KOPT-K1 (cell line): ENCODE measurements around the gene ST6GAL2.

Source experiments
- H3K27ac ChIP-seq: fragments of 200-600 bp; sonication (generic); 2 replicates; pipeline ENCODE4 v1.5.1; 2016; ENCODE audit warnings: antibody characterized with exemption, mild to moderate bottlenecking, low read depth, low read length; ENCODE audit not compliant: poor library complexity, severe bottlenecking
- H3K36me3 ChIP-seq: fragments of 200-600 bp; sonication (generic); 2 replicates; pipeline ENCODE4 v1.5.1; 2017; ENCODE audit warnings: antibody characterized with exemption, mild to moderate bottlenecking, low read length, moderate library complexity; ENCODE audit not compliant: insufficient read depth
- H3K9me3 ChIP-seq: fragments of 200-600 bp; sonication (generic); 2 replicates; pipeline ENCODE4 v1.5.1; 2017; ENCODE audit warnings: antibody characterized with exemption, low read length, mild to moderate bottlenecking; ENCODE audit not compliant: insufficient read depth, poor library complexity, severe bottlenecking

Gene ST6GAL2

DNA sequence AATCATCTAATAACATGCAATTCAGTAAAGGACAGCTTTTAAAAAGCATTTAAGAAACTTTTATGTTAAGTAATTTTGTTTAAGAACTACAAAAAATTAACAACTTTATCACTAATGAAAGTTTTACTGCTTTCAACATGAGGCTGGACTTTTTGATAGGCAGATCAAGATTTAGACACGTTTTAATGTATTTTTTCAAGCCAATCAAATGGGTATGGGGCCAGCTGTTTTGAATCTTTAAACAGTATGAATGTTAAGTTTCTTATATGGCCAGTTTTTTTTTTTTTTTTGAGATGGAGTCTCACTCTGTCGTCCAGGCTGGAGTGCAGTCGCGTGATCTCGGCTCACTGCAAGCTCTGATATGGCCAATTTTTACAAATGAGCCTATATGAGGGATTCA lies 73.1 kb downstream of the ST6GAL2 start:
- H3K9me3 ChIP-seq: no peaks in the 10 kb centered on the region
- H3K27ac ChIP-seq: no peak overlapping the region
- H3K36me3 ChIP-seq: no peaks in the 10 kb centered on the region

DNA sequence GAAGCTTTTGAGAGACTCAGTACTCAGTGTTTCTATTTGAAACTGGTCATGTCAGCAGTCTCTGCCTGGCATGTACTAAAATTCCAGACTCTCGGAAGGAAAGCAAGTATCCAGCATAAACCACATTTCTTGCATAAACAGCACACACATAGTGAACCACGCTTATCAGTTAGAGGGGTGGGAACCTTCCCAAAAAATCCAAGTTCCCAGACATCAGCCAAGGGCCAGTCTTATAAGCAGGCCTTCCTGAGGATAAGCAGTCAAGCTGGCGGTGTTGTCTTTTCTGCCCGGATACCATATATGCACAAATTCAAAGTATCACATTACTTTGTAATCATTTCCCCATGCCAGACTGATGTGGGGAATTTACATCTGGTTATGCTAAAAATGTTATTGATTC lies 73.6 kb downstream of the ST6GAL2 start:
- Histone ChIP-seq H3K36me3 (no peaks in the 10 kb centered on the region), H3K9me3 (no peaks in the 10 kb centered on the region), H3K27ac (no peak overlapping the region)

DNA sequence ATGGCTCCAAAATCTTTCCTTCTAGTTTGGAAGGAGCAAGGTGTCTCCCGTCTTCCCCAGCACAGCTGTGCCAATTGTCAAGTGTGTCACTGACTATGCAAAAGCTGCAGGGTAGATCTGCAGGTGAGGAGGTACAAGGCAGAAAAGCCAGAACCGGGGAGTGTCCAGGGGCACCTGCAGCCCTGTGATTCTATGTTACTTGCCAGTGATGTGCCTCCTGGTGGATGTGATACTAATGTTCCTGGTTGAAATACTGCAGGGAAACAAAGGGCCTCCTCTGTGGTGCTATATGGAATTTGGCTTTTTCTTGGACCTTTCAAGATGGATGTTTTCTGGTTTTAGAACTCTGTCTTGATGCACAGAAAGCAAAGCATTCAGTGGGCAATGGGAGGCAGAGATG lies 80.3 kb downstream of the ST6GAL2 start:
- no peaks in the 10 kb centered on the region for H3K36me3 ChIP-seq
- no peaks in the 10 kb centered on the region for H3K9me3 ChIP-seq
- no peak overlapping the region for H3K27ac ChIP-seq

DNA sequence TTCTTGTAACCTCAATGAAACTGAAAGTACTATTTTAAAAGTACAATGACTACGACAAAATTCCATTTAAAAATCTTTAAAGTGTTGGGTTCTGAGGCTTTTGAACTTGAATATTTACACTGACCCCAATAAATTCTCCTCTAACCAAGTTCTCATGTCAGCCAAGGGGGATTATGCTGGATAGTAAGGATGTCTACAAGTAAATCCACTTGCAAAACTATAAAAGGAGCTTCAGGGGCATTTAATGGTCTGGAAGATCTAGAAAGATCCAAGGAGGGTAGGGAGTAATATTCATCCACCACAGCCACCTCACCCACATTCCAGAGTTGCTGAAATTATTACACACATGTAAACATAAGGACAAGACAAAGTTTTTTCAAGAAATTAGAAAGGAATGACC lies 81.8 kb downstream of the ST6GAL2 start:
- H3K27ac ChIP-seq: no peak overlapping the region
- H3K9me3 ChIP-seq: no peaks in the 10 kb centered on the region
- H3K36me3 ChIP-seq: no peaks in the 10 kb centered on the region

DNA sequence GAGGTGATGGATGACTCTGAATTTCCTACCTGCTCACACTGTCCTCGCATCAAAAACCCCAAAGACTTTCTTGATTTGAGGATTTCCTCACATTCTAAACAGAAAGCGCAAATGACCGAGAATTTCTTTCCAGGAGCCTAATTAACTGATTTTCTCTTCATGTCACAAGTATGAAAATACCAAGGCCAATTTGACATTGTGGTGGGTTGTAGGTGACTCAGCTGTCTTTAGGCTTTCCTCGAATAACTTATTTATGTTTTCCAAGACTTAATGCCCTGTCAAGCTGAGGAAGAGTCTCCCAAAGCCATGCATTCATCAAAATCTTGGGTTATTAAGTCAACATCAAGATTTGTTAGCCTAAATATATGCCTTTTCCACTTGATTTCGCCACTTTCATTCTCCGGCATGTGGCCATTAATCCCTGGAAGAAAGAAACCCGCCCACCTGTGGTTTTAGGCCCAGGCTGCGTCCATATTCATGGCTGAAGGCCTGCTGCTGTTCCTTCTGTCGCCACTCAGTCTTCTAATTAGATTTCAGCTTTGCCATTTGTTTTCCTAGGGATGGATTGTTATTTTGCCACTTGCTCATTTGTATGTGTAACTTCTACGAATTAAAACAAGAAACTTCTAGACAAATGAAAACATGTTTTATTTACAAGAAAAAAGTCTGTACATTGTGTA lies 84.9 kb downstream of the ST6GAL2 start:
- H3K36me3 ChIP-seq: no peaks in the 10 kb centered on the region
- H3K27ac ChIP-seq: no peak overlapping the region
- H3K9me3 ChIP-seq: no peaks in the 10 kb centered on the region

DNA sequence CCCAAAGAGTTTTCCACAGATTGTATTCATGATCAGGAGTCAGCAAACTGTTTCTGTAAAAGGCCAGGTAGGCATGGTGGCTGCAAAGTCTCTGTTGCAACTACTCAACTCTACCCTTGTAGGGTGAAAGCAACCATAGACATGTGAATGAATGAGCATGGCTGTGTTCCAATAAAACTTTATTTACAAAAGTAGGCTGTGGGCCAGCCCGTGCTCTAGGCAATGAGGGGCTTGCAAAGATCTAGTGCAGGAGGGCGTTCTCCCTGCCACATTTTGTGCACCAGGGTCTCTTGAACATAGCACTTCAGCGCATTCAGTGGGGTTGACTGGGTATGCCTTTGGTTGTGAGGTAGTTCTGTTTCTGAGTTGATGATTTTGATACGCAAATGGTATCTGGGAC lies 85.8 kb downstream of the ST6GAL2 start:
- H3K9me3 ChIP-seq: no peaks in the 10 kb centered on the region
- no peak overlapping the region for H3K27ac ChIP-seq
- H3K36me3 ChIP-seq: no peaks in the 10 kb centered on the region

DNA sequence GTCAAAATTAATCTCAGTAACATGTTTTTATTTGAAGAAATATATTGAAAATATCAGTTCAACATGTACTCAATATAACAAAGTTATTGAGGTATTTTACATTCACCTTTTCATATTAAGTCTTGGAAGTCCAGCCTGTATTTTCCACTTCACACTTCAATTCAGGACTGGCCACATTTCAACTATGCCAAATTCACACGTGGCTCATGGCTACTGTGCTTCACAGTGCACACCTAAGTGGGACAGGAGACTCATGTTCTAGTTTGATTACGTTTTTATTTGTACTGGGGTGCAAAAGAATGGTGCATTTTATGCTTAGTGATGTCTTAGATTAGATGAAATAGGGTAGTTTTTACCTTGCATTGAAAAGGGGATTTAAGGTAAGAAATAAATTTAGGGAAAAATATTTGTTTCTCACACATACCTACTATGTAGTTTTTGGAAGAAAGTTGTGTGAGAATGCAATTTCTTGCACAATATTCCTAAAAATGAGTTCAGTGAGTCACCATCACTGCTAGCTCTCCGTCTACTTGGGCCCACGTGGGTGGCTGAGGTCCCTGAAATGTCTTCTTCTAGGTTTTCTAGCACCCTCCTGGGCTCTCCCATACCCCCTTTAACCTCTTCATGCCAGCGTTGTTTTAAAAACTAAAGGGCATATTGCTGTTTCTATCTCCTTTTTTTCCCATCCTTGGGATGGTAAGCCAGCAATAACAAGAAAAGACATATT lies 87.0 kb downstream of the ST6GAL2 start:
- H3K27ac ChIP-seq: no peak overlapping the region
- H3K9me3 ChIP-seq: no peaks in the 10 kb centered on the region
- no peaks in the 10 kb centered on the region for H3K36me3 ChIP-seq

DNA sequence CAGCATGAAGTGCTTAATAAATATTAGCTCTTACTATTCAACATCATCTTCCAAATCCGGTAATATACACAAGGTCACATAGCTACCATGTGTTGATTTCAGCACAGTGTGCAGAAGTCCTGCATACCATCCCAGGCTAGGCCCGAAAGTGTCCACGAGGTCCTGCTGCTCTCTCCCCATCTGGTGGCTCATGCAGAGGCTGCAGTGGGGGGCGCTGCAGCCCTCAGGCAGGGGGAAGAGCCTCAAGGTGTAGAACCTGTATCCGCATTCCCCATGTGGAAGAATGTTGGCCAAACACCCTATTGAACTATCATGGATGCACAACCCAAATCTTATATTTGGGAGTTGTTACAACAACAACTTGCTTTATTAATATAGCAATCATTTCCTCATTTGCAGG lies 88.5 kb downstream of the ST6GAL2 start:
- H3K9me3 ChIP-seq: no peaks in the 10 kb centered on the region
- H3K27ac ChIP-seq: no peak overlapping the region
- H3K36me3 ChIP-seq: no peaks in the 10 kb centered on the region

DNA sequence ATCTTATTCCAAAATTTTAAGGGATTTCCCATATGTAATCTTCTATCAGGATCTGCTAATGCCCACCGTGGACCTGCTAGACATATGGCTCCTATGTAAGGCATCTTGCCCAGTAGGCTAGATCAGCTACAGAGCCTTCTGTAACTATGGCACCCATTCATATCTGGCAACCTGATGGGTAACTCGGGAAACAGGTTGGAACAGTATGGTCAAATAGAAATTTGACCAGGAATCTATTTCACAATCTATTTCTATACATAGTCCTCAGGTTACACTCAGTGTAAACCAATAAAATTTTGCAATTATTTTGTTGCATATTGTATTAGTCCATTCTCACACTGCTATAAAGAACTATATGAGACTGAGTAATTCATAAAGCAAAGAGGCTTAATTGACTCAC lies 93.3 kb downstream of the ST6GAL2 start:
- no peaks in the 10 kb centered on the region for H3K36me3 ChIP-seq
- no peak overlapping the region for H3K27ac ChIP-seq
- H3K9me3 ChIP-seq: no peaks in the 10 kb centered on the region

DNA sequence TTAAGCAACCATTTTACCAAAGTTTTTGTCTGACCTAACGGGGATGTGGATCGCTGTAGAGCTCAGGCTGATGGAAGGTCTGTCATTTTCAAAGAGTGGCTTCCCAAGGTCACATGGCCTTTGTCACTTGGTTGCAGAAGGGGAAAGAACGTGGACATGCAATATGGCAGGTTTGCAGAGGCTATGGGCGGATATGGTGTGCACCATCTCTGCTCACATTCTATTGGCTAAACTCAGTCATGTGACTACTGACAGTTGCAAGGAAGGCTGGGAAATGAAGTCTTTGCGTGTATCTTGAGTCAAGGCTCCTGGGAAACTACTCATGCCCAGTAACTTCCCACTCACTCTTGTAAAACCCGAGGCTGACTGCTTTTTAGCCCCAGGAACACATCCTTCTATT lies 96.8 kb downstream of the ST6GAL2 start:
- Histone ChIP-seq H3K27ac (no peak overlapping the region), H3K36me3 (no peaks in the 10 kb centered on the region), H3K9me3 (no peaks in the 10 kb centered on the region)

DNA sequence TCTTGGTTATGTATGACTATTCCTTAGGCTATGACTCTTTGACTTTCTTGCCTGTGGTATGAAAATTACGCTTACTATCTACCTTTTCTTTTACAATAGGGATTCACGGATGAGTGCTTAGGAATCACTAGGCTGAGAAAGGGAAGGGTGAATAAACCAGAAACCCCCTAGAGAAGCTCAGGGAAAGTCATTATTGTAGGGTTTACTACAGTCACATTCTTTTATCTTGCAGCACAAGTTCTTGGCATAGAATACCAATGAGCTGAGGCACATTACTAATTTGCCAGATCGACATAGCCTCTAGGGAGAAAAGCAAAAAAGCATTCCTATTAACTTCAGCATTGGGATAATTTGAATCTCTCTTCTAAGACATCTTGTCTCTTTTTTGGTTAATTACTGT lies 103.3 kb downstream of the ST6GAL2 start:
- H3K9me3 ChIP-seq: no peaks in the 10 kb centered on the region
- H3K36me3 ChIP-seq: no peaks in the 10 kb centered on the region
- no peak overlapping the region for H3K27ac ChIP-seq

DNA sequence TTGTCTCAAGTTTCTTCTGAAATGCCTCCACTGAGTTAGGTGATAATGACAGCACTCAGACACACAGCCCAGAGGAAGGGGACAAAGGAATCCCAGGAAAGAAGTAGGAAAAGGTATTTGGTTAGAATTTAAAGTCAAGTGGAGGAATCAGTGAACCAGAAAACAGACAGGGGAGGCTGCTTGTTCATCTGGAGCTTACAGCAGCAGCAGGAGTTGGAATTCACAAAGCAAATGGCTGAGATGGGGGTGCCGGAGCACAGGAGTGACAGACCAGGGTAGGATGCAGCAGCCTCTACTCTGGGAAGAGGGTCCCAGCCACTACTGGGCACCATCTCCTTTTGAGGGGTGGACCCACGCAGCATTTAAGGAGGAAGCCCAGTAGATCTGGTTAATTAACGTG lies 104.8 kb downstream of the ST6GAL2 start:
- Histone ChIP-seq H3K36me3 (no peaks in the 10 kb centered on the region), H3K9me3 (no peaks in the 10 kb centered on the region)

DNA sequence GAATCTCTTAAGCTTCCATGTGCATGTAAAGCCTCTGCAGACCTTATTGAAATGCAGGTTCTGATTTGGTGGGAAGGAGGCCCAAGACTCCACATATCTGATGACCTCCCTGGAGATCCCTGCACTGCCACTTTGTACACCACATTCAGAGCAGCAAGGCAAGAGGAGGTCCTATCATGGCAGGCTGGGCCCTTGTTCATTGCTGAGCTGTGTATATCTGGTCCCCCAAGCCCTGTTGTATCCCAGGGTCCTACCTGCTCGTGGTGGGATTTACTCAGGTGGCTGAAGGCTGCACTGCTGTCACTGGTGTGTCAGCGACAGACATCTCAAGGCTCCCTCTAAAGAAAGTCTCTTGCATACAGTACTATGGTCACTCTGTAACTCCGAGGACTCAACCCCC lies 114.2 kb downstream of the ST6GAL2 start:
- Histone ChIP-seq H3K36me3 (no peaks in the 10 kb centered on the region), H3K9me3 (no peaks in the 10 kb centered on the region)

More for the DNA sequence above, 104.8 kb downstream of the ST6GAL2 start:
- no peak overlapping the region for H3K27ac ChIP-seq

DNA sequence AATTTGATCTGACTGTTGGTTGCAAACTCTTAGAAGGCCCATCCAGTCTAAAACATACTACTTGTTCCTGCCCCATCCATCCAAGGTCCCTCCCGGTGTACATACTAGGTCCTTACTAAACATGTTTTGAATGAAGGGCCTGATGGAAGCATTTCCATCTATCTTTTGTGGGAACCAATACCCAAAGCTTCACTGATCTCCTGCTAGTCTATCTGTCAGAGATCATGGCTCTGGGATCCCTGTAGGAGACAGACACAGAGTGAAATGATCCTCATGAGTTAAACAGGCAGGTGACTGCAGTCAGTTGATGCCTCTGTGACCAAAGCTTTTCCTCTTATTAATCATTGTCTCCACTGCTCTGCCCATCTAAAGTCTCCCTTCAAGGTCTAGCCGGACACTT lies 115.0 kb downstream of the ST6GAL2 start:
- no peaks in the 10 kb centered on the region for H3K9me3 ChIP-seq
- no peaks in the 10 kb centered on the region for H3K36me3 ChIP-seq
- H3K27ac ChIP-seq: no peak overlapping the region

More for the DNA sequence above, 114.2 kb downstream of the ST6GAL2 start:
- no peak overlapping the region for H3K27ac ChIP-seq

DNA sequence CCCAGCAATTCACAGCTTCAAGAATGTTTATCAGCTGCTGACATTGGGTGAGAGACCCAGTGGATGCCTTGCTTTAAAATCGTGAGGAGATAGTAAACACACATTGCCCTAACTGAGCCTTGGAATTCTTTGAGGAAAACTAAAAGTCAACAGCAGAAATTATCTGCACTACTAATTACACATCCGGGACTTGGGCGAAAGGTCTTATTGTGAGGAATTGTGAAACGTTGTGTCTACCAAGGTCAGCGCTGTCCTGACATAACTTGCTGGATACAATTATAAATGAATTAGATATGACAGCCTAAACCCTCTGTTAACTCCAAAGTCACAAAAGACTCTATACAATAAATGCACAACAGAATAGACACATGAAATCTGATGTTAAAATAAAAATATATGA lies 121.4 kb downstream of the ST6GAL2 start:
- no peak overlapping the region for H3K27ac ChIP-seq
- no peaks in the 10 kb centered on the region for H3K9me3 ChIP-seq
- no peaks in the 10 kb centered on the region for H3K36me3 ChIP-seq

DNA sequence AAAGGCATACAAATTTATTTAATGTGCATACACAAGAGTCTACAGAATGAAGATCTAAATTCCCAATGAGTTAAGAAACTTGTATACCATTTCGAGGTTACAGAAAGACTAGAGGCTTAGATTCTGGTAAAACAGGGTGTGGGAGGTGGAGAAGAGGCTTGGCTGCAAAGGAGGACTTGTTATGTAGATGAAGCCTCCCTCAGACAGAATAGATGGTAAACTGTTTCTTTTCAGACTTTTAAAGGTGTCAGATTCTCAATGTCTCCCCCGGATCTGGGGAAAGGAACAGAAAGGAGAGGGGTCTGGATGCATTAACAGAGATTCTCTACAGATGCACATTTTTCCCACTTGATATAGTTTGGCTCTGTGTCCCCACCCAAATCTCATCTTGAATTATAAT lies 126.0 kb downstream of the ST6GAL2 start:
- Histone ChIP-seq H3K36me3 (no peaks in the 10 kb centered on the region), H3K27ac (no peak overlapping the region), H3K9me3 (no peaks in the 10 kb centered on the region)
